HCT116 (cell line): ENCODE data around the gene KSR2.

Experiments
- CBX3 ChIP-seq: IDR thresholded peaks from 2 replicates; pipeline ENCODE4 v1.6.1; 2012; ENCODE audit warnings: low read depth
- ELF1 ChIP-seq: IDR thresholded peaks from 2 replicates; pipeline ENCODE4 v1.6.1; 2012; ENCODE audit warnings: low read depth, borderline replicate concordance
- EZH2 ChIP-seq: fragments of 200-600 bp; sonication (generic); IDR thresholded peaks from 2 replicates; pipeline ENCODE4 v1.6.1; 2017; ENCODE audit warnings: antibody characterized with exemption, mixed run types
- POLR2A ChIP-seq: IDR thresholded peaks from 2 replicates; pipeline ENCODE4 v1.7.0; 2011; ENCODE audit warnings: borderline replicate concordance; ENCODE audit not compliant: insufficient read depth, insufficient read length; ENCODE audit errors: extremely low read depth
- RAD21 ChIP-seq: IDR thresholded peaks from 2 replicates; pipeline ENCODE4 v1.6.1; 2012; ENCODE audit warnings: low read depth, mild to moderate bottlenecking
- SRF ChIP-seq: IDR thresholded peaks from 2 replicates; pipeline ENCODE4 v1.6.1; 2012; ENCODE audit warnings: low read depth
- YY1 ChIP-seq: IDR thresholded peaks from 2 replicates; pipeline ENCODE4 v1.6.1; 2011; ENCODE audit warnings: low read length, low read depth, moderate library complexity, mild to moderate bottlenecking; ENCODE audit not compliant: insufficient replicate concordance; ENCODE audit errors: extremely low read depth
- ZNF274 ChIP-seq: fragments of 200-500 bp; sonication (Bioruptor generic); IDR thresholded peaks from 2 replicates; pipeline ENCODE4 v1.6.1; 2014; ENCODE audit warnings: mild to moderate bottlenecking, low read depth, low read length, inconsistent platforms
- TF ChIP-seq, protein P1 (sequence below): IDR thresholded peaks from 2 replicates; pipeline ENCODE4 v1.6.1; 2012
- TF ChIP-seq, protein P2 (sequence below), 3 experiments: fragments of 200-600 bp in 1 of 3; sonication (generic) in 1 of 3; IDR thresholded peaks in 2 of 3; conservative IDR thresholded peaks in 1 of 3; 2 replicates each; pipeline ENCODE4 v1.5.1; 2012 to 2017; ENCODE audit warnings: low read depth in 2 of 3, low read length in 2 of 3, antibody characterized with exemption in 1 of 3, borderline replicate concordance in 1 of 3, control low read depth in 1 of 3, mild to moderate bottlenecking in 1 of 3, mixed read lengths in 1 of 3, mixed run types in 1 of 3, moderate library complexity in 1 of 3; ENCODE audit not compliant: insufficient read depth in 1 of 3
- TF ChIP-seq, protein P3 (sequence below): IDR thresholded peaks from 2 replicates; pipeline ENCODE4 v1.6.1; 2012; ENCODE audit warnings: low read depth

DNA sequence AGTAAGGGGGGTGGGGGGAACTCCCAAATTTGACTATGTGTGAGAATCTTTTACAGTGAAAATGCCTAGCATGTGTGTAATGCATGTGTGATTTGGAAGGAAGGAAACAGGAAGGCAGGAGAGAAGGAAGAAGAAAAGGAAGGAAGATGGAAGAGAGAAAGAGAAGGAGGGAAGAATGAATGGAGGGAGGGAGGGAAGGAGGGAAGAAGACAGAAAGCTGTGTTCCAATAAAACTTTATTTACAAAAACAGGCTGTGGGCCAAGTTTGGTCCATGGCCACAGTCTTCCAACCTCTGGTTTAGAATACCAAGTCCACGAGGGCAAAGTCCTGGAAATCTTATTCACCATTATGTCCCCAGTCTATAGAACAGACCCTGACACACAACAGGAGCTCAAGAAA lies 278.9 kb downstream of the KSR2 start:
- TF ChIP-seq CBX3 = no peak
- TF ChIP-seq, protein P1, sequence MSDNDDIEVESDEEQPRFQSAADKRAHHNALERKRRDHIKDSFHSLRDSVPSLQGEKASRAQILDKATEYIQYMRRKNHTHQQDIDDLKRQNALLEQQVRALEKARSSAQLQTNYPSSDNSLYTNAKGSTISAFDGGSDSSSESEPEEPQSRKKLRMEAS = no peak
- TF ChIP-seq, protein P2, sequence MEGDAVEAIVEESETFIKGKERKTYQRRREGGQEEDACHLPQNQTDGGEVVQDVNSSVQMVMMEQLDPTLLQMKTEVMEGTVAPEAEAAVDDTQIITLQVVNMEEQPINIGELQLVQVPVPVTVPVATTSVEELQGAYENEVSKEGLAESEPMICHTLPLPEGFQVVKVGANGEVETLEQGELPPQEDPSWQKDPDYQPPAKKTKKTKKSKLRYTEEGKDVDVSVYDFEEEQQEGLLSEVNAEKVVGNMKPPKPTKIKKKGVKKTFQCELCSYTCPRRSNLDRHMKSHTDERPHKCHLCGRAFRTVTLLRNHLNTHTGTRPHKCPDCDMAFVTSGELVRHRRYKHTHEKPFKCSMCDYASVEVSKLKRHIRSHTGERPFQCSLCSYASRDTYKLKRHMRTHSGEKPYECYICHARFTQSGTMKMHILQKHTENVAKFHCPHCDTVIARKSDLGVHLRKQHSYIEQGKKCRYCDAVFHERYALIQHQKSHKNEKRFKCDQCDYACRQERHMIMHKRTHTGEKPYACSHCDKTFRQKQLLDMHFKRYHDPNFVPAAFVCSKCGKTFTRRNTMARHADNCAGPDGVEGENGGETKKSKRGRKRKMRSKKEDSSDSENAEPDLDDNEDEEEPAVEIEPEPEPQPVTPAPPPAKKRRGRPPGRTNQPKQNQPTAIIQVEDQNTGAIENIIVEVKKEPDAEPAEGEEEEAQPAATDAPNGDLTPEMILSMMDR (IDR thresholded peaks at IDR 0.05 in 2 of 3, conservative IDR thresholded peaks at IDR 0.05 in 1 of 3; ENCODE audit: borderline replicate concordance in 1 of 3, insufficient read depth in 1 of 3, low read depth in 2 of 3, low read length in 2 of 3) = no peak
- no peak for TF ChIP-seq ZNF274
- no peak for TF ChIP-seq EZH2
- TF ChIP-seq YY1 = no peak
- no peak for TF ChIP-seq POLR2A
- TF ChIP-seq SRF = no peak
- no peak for TF ChIP-seq RAD21
- no peak for TF ChIP-seq ELF1
- TF ChIP-seq, protein P3, sequence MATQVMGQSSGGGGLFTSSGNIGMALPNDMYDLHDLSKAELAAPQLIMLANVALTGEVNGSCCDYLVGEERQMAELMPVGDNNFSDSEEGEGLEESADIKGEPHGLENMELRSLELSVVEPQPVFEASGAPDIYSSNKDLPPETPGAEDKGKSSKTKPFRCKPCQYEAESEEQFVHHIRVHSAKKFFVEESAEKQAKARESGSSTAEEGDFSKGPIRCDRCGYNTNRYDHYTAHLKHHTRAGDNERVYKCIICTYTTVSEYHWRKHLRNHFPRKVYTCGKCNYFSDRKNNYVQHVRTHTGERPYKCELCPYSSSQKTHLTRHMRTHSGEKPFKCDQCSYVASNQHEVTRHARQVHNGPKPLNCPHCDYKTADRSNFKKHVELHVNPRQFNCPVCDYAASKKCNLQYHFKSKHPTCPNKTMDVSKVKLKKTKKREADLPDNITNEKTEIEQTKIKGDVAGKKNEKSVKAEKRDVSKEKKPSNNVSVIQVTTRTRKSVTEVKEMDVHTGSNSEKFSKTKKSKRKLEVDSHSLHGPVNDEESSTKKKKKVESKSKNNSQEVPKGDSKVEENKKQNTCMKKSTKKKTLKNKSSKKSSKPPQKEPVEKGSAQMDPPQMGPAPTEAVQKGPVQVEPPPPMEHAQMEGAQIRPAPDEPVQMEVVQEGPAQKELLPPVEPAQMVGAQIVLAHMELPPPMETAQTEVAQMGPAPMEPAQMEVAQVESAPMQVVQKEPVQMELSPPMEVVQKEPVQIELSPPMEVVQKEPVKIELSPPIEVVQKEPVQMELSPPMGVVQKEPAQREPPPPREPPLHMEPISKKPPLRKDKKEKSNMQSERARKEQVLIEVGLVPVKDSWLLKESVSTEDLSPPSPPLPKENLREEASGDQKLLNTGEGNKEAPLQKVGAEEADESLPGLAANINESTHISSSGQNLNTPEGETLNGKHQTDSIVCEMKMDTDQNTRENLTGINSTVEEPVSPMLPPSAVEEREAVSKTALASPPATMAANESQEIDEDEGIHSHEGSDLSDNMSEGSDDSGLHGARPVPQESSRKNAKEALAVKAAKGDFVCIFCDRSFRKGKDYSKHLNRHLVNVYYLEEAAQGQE = no peak
